GM19043 (cell line): ENCODE measurements around the gene C22orf23.

Experiments used
- ATAC-seq: cut with Tn5 transposase; IDR thresholded peaks from one replicate; pipeline ENCODE4 v1.9.1; 2021; ENCODE audit warnings: low read depth; ENCODE audit not compliant: unreplicated experiment

The C22orf23 gene

DNA sequence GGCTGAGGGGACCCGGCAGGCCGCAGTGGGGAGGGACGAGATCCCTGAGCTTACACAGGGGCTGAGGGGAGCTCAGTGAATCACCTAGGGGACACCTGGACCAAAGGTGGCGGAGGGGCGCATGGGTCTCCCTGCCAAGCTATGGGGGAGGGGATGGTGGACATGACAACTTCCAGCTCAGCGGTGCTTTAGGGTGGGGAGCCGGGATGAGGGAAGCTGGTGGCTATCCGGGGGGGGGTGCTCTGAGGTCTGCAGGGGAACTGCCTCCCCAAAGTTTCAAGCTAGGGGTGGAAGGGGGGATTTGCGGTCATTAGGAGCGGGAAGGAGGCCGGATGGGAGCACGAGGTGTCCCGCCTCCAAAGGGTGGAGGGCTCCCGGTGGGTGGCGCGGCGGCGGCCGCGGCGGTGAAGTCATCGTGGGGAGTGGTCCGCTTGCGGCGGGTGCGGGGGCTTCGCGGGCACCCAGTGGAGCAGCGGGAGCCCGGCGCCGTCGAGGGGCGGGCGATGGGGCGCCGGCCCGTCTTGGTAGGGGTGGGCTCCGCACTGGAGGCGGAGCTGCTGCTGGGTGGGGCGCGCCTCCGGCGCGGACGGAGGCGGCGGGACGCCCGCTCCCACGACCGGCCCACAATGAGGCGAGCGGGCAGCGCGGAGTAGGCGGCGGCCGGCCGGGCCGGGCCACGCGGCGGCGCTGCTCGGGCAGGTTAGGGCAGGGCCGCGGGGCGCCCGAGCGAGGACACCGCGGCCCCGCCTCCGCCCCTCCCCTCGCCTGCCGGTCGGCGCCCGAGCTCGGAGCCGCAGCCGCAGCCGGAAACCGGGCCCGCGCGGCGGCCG, 47.7 kb downstream of the C22orf23 start, which contains the start of gene MICALL1:
Gene MICALL1, plus strand, starts transcription at position 764 of the 830 bp plus-strand sequence. CDS start 126 bp downstream, outside the sequence.
- peak; percentile 76 for ATAC-seq

- ATAC-seq, result no peak
Measured at GRCh38 chr22:37904572-37905533, 48.5 kb downstream of the C22orf23 start.

DNA sequence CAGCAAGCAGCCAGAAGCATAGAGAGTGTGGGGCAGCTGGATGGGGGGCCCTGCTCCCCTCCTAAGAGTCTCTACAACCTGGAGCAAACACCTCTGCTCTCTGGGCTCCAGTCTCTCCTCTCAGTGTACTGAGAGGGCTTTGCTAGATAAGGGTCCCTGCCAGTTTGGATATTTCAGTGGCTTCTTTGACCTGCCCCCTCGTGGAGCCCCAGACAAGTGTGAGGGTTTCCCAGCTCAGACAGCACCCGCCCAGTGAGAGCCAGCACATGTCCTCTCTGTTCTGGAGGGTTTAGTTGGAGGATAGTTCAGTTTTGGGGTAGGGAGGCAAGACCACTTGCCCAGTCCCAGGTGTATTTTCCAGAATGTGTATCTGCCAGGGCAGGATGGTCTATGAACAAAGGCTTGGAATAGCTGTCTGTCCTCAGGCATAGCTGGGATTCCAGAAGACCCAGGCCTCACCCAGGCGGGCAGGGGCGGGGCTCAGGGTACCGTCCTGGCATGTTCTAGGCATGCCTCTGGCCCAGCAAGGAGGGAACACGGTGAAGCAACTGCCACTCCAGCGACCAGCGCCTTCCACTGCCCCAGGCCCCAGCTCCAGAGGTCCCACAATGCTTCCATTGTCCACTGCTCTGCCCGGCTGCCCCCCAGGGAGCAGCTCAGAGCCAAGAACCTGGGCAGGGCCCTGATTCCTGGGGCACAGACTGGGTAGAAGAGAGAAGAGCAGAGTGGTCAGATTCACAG, 54.8 kb downstream of the C22orf23 start:
- ATAC-seq, result no peak

- ATAC-seq, result no peak
Measured at GRCh38 chr22:37897807-37898206, 55.6 kb downstream of the C22orf23 start.

DNA sequence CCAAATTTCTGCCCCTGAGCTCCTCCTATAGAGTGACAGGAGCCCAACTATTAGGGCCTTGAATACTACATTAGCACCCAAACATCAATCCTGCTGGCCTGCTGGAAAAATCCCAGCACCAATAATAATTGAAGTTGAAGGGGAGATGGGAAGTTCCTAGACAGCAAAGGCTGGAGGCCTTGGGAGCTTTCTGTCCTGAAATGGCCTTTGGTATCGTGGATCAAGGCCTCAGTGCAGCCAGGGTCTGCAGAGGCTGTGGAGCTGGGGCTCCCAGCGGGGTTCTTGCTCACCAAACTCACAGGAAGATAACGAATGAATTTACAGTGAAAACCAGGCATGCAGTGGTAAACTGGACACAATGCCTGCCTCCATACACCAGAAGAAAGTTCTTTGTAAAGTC, 56.5 kb downstream of the C22orf23 start:
- ATAC-seq, result no peak

- ATAC-seq, result no peak
Measured at GRCh38 chr22:37896181-37896592, 57.2 kb downstream of the C22orf23 start.

- ATAC-seq, result no peak
Measured at GRCh38 chr22:37894939-37895670, 58.3 kb downstream of the C22orf23 start.

- ATAC-seq, result no peak
Measured at GRCh38 chr22:37893583-37893983, 59.8 kb downstream of the C22orf23 start.
